H1 (cell line): ENCODE results near the gene MRPS35. TPM values are rescaled to one million over a fixed set of nuclear protein-coding genes. Genes with fewer than 3 reads are reported as not detected.

Source experiments
- GTF2F1 ChIP-seq: IDR thresholded peaks from 2 replicates; pipeline ENCODE4 v1.6.1; 2012; ENCODE audit warnings: low read depth, low read length, improper control_type of control experiment, borderline replicate concordance
- RFX5 ChIP-seq: IDR thresholded peaks from 2 replicates; pipeline ENCODE4 v1.6.1; 2011; ENCODE audit warnings: low read depth, low read length, improper control_type of control experiment, borderline replicate concordance
- SIX5 ChIP-seq: IDR thresholded peaks from 2 replicates; pipeline ENCODE4 v1.6.1; 2011; ENCODE audit warnings: mild to moderate bottlenecking, low read depth, low read length
- SP2 ChIP-seq: IDR thresholded peaks from 2 replicates; pipeline ENCODE4 v1.6.1; 2012; ENCODE audit warnings: mild to moderate bottlenecking, low read length, inconsistent platforms
- ZNF274 ChIP-seq: IDR thresholded peaks from 2 replicates; pipeline ENCODE4 v1.7.0; 2012; ENCODE audit warnings: low read length, borderline replicate concordance; ENCODE audit errors: extremely low read depth
- polyA plus RNA-seq, 7 experiments: library from polyadenylated mRNA; depleted of rRNA in 3 of 7; stranded (reverse) in 5 of 7; unstranded in 2 of 7; fragments of >200 nt in 5 of 7; fragments of 200-250 nt in 2 of 7; gene quantifications; 1 replicate in 5 of 7; 2 replicates in 1 of 7; 4 replicates in 1 of 7; pipeline versions ENCODE4 v1.2.1 to v1.2.3, GENCODE V29; 2011 to 2013; ENCODE audit warnings: missing spikeins in 2 of 7, mixed read lengths in 2 of 7
- total RNA-seq: library from RNA; stranded (reverse); fragmentation: NEBNext Ultra II Directional; extraction: Animal tissue kit (Norgen Biotek cat#: 25700); gene quantifications from 2 replicates; pipeline ENCODE4 v1.2.1, GENCODE V29; 2021
- TF ChIP-seq, protein P1 (sequence below): IDR thresholded peaks from 2 replicates; pipeline ENCODE4 v1.6.1; 2012; ENCODE audit warnings: inconsistent platforms

Gene MRPS35
- total and polyA plus RNA-seq, 2 of the 8 experiments (the other 6 are each of a cell fraction or from before 2014, with no cell fraction given) = 26.8 to 47.9 TPM

DNA sequence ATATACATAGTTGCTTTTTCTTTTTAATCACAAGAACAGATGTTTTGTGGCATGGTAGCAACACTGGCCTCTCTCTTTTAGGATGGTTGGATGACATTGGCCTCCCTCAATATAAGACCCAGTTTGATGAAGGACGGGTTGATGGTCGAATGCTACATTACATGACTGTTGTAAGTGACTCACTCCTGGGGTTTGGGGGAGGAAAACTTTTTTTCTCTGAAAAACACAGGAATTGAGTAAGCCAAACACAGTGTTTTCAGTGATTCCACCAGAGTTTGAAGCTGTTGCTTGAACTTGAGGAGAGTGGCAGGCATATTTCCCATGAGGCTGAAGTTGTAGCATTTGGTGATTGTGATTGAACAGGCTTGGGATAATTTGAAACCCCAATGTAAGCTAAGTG, 28.1 kb upstream of the MRPS35 start (continued):
- TF ChIP-seq RFX5 (no peak), SIX5 (no peak), SP2 (no peak), ZNF274 (no peak), GTF2F1 (no peak)
- TF ChIP-seq, protein P1, sequence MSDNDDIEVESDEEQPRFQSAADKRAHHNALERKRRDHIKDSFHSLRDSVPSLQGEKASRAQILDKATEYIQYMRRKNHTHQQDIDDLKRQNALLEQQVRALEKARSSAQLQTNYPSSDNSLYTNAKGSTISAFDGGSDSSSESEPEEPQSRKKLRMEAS = no peak
